ENCODE data around the gene C17orf58.

GRCh38 chr17:68004201-68004600 lies 7.9 kb upstream of the C17orf58 start:
- TF ChIP-seq RAD21 (IDR thresholded peaks at IDR 0.05; ENCODE audit: low read length) (no peak), CTCF (IDR thresholded peaks at IDR 0.05) (no peak)
